OCI-LY7 (cell line): ENCODE results near the gene BCAT1.

Experiments
- EZH2phosphoT487 ChIP-seq: fragments of 200-600 bp; sonication (generic); IDR thresholded peaks from 2 replicates; pipeline ENCODE4 v1.6.1; 2018; ENCODE audit warnings: low read depth, borderline replicate concordance, mild to moderate bottlenecking, mixed run types, antibody characterized with exemption, low read length, moderate library complexity, mixed read lengths
- TF ChIP-seq, protein P1 (sequence below): fragments of 200-600 bp; sonication (generic); conservative IDR thresholded peaks from 2 replicates; pipeline ENCODE4 v1.5.1; 2014; ENCODE audit warnings: mild to moderate bottlenecking, antibody characterized with exemption, low read length, moderate library complexity, mixed read lengths

- TF ChIP-seq, protein P1, sequence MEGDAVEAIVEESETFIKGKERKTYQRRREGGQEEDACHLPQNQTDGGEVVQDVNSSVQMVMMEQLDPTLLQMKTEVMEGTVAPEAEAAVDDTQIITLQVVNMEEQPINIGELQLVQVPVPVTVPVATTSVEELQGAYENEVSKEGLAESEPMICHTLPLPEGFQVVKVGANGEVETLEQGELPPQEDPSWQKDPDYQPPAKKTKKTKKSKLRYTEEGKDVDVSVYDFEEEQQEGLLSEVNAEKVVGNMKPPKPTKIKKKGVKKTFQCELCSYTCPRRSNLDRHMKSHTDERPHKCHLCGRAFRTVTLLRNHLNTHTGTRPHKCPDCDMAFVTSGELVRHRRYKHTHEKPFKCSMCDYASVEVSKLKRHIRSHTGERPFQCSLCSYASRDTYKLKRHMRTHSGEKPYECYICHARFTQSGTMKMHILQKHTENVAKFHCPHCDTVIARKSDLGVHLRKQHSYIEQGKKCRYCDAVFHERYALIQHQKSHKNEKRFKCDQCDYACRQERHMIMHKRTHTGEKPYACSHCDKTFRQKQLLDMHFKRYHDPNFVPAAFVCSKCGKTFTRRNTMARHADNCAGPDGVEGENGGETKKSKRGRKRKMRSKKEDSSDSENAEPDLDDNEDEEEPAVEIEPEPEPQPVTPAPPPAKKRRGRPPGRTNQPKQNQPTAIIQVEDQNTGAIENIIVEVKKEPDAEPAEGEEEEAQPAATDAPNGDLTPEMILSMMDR, result no peak
- no peak for TF ChIP-seq EZH2phosphoT487
These were observed 110.4 kb downstream of the BCAT1 start for GRCh38 chr12:24838531-24838950.
